Erythroblast (primary cell): ENCODE results near the gene PCDHB6.
"Not testable (repeated sequence)": the region's sequence is repeated elsewhere in the genome, so short reads cannot be mapped to it uniquely, and the experiment has no call there.

ENCODE experiments used
- GATA1 ChIP-seq: IDR thresholded peaks from 2 replicates; pipeline ENCODE4 v1.6.1; 2011; ENCODE audit warnings: low read depth, mild to moderate bottlenecking, control low read depth, low read length, moderate library complexity
- POLR2A ChIP-seq: IDR thresholded peaks from 2 replicates; pipeline ENCODE4 v1.6.1; 2011; ENCODE audit warnings: mild to moderate bottlenecking, low read length

GRCh38 chr5:141152096-141152495 lies 2.2 kb downstream of the PCDHB6 start:
- not testable (repeated sequence) for TF ChIP-seq POLR2A, GATA1
